GM12801 (cell line): ENCODE results near the gene TARBP2.

Experiments used
- CTCF ChIP-seq: IDR thresholded peaks from one replicate; pipeline ENCODE4 v1.5.1; 2011; ENCODE audit warnings: control low read depth; ENCODE audit not compliant: insufficient read length; ENCODE audit errors: extremely low read depth

Gene TARBP2

GRCh38 chr12:53499266-53500141, 1.6 kb upstream of the TARBP2 start, which contains the start of gene MAP3K12:
Gene MAP3K12 (minus strand): TSS chr12:53499458. CDS start chr12:53487391, 12,067 bp downstream.
- no peak for TF ChIP-seq CTCF

GRCh38 chr12:53500142-53500775, 824 bp upstream of the TARBP2 start:
- no peak for TF ChIP-seq CTCF

GRCh38 chr12:53501615-53502181, 615 bp downstream of the TARBP2 start:
- TF ChIP-seq CTCF, result no peak

- no peak for TF ChIP-seq CTCF
These were observed 1.2 kb downstream of the TARBP2 start for GRCh38 chr12:53502331-53502730.

GRCh38 chr12:53502983-53503728, 2.1 kb downstream of the TARBP2 start:
- no peak for TF ChIP-seq CTCF

GRCh38 chr12:53504004-53504920, 3.2 kb downstream of the TARBP2 start:
- TF ChIP-seq CTCF, result no peak
